OCI-LY1 (cell line): ENCODE measurements around the gene PHLDA2.

ENCODE experiments used
- H2AFZ ChIP-seq: fragments of 200-600 bp; sonication (generic), shearing (Covaris generic); 2 replicates; pipeline ENCODE4 v1.6.0; 2014; ENCODE audit warnings: antibody characterized with exemption, mild to moderate bottlenecking, low read length
- H3F3A ChIP-seq: fragments of 200-600 bp; sonication (generic), shearing (Covaris generic); 2 replicates; pipeline ENCODE4 v1.6.0; 2014; ENCODE audit warnings: mild to moderate bottlenecking, antibody characterized with exemption, low read length, moderate library complexity; ENCODE audit not compliant: insufficient read depth
- H3K27ac ChIP-seq: fragments of 200-600 bp; sonication (generic); 2 replicates; pipeline ENCODE4 v1.5.1; 2014; ENCODE audit warnings: low read length, mixed run types, mild to moderate bottlenecking, low read depth; ENCODE audit not compliant: poor library complexity, severe bottlenecking
- H3K27me3 ChIP-seq: fragments of 200-600 bp; sonication (generic); 2 replicates; pipeline ENCODE4 v1.6.0; 2014; ENCODE audit warnings: antibody characterized with exemption, mild to moderate bottlenecking, low read length, moderate library complexity; ENCODE audit not compliant: insufficient read depth
- H3K36me3 ChIP-seq: fragments of 200-600 bp; sonication (generic); 2 replicates; pipeline ENCODE4 v1.6.1; 2014; ENCODE audit warnings: mild to moderate bottlenecking, antibody characterized with exemption, low read length, moderate library complexity, mixed read lengths; ENCODE audit not compliant: insufficient read depth
- H3K4me1 ChIP-seq: fragments of 200-600 bp; sonication (generic); 2 replicates; pipeline ENCODE4 v1.5.1; 2014; ENCODE audit warnings: mild to moderate bottlenecking, low read length, moderate library complexity; ENCODE audit not compliant: insufficient read depth, severe bottlenecking
- H3K4me2 ChIP-seq: fragments of 200-600 bp; sonication (generic), shearing (Covaris generic); 2 replicates; pipeline ENCODE4 v1.6.1; 2014; ENCODE audit warnings: low read length
- H3K4me3 ChIP-seq: fragments of 200-600 bp; sonication (generic); 2 replicates; pipeline ENCODE4 v1.5.1; 2014; ENCODE audit warnings: low read length, low read depth, mild to moderate bottlenecking, mixed read lengths; ENCODE audit not compliant: poor library complexity, severe bottlenecking
- H3K79me2 ChIP-seq: fragments of 200-600 bp; shearing (Covaris generic); 2 replicates; pipeline ENCODE4 v1.6.1; 2016; ENCODE audit warnings: mixed run types, low read length, mixed read lengths; ENCODE audit not compliant: insufficient read depth
- H3K9ac ChIP-seq: fragments of 200-600 bp; sonication (generic), shearing (Covaris generic); 2 replicates; pipeline ENCODE4 v1.6.1; 2014; ENCODE audit warnings: mild to moderate bottlenecking, low read length, mixed read lengths
- H3K9me2 ChIP-seq: fragments of 200-600 bp; sonication (generic), shearing (Covaris generic); 2 replicates; pipeline ENCODE4 v1.6.1; 2014; ENCODE audit warnings: low read depth, mild to moderate bottlenecking, low read length, mixed read lengths
- H3K9me3 ChIP-seq: fragments of 200-600 bp; shearing (Covaris generic); 2 replicates; pipeline ENCODE4 v1.6.1; 2014; ENCODE audit warnings: low read length, mixed read lengths
- H4K20me1 ChIP-seq: fragments of 200-600 bp; sonication (generic), shearing (Covaris generic); 2 replicates; pipeline ENCODE4 v1.6.0; 2016; ENCODE audit warnings: mild to moderate bottlenecking, low read length; ENCODE audit not compliant: insufficient read depth
- CTCF ChIP-seq: fragments of 200-600 bp; sonication (generic), shearing (Covaris generic); IDR thresholded peaks from 2 replicates; pipeline ENCODE4 v1.5.1; 2017; ENCODE audit warnings: mild to moderate bottlenecking, antibody characterized with exemption, low read length, moderate library complexity, mixed read lengths
- EZH2 ChIP-seq: fragments of 200-600 bp; sonication (generic), shearing (Covaris generic); IDR thresholded peaks from 2 replicates; pipeline ENCODE4 v1.8.0; 2017; ENCODE audit warnings: borderline replicate concordance, mixed run types, mild to moderate bottlenecking, antibody characterized with exemption, low read length, moderate library complexity, mixed read lengths

The PHLDA2 gene

DNA sequence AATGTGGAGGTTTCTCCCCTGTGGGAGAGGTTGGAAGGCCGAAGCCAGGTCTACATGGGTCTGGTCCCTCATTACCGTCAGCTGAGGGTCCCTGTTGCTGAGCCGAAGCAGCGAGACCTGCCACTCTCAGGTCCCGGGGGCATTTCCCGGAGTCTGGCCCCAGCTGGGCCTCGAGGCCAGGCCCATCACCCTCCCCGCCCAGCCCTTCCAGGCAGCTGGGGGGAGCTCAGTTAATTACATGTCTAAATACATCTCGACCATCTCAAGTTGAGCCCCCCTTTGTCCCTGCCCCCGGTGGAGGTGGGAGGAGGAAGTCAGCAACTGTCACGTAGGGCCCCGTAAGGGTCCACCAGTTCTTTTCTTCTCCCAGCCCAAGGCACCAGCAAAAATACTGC, 47.2 kb downstream of the PHLDA2 start:
- Histone ChIP-seq H2AFZ (no peak overlapping the region), H3F3A (no peaks in the 10 kb centered on the region), H3K4me2 (no peak overlapping the region), H3K27me3 (peaks cover 3% of the 10 kb centered on the region; the same call in 1 of the 2 replicates), H3K9me3 (no peaks in the 10 kb centered on the region), H3K9ac (no peak overlapping the region), H3K9me2 (no peaks in the 10 kb centered on the region), H4K20me1 (no peaks in the 10 kb centered on the region), H3K4me1 (no peaks in the 10 kb centered on the region), H3K27ac (no peak overlapping the region), H3K4me3 (no peak overlapping the region), H3K79me2 (no peaks in the 10 kb centered on the region), H3K36me3 (no peaks in the 10 kb centered on the region)
- TF ChIP-seq EZH2 (no peak), CTCF (no peak)

DNA sequence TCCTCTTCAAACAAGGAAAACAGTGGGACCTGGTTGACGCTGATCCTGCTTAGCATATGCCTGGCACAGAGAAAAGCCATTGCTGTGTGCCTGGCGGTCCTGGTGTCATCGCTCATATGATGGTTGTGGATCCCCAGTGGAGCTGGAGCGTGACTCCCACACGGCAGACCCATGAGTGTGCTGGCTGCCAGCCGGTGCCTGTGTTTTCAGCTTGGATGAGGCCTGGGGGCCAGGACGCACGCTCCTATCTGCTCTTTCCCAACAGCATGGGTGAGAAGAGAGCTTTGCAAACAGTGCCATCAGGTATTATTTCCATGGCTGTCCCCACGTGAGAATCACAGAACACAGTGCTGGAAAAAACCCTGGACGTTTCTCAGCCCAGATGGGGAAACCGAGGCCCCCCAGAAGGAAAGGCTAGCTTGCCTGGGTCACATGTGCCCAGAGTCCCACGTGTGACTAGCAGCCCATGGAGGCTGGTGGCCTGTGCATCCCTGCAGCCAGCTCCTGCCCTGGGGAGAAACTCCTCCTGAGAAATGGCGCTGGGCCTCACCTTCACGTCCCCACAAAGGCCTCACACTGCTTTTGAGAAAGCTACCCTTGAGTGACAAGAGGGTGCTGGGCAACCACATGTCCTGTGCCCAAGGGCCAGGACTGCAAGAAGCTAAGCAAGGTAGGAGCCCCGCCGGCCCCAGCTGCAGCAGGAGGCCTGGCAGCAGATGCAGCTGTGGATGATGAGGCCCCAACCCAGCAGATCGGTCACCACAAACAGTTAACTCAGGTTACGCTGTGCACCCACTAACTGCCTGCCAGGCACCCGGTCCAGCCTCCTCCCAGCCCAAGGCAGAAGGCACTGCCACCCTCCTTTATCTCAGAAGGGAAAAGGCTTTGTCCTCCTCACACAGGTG, 47.9 kb downstream of the PHLDA2 start:
- no peaks in the 10 kb centered on the region for H3F3A ChIP-seq
- no peaks in the 10 kb centered on the region for H4K20me1 ChIP-seq
- no peaks in the 10 kb centered on the region; the same call in 1 of the 2 replicates for H3K27me3 ChIP-seq
- H3K4me2 ChIP-seq: no peak overlapping the region
- no peak overlapping the region for H3K9ac ChIP-seq
- H3K36me3 ChIP-seq: no peaks in the 10 kb centered on the region
- H3K9me2 ChIP-seq: no peaks in the 10 kb centered on the region
- no peak overlapping the region for H3K4me3 ChIP-seq
- H2AFZ ChIP-seq: no peak overlapping the region
- no peaks in the 10 kb centered on the region for H3K79me2 ChIP-seq
- TF ChIP-seq EZH2 (no peak), CTCF (no peak)
- H3K9me3 ChIP-seq: no peaks in the 10 kb centered on the region
- H3K27ac ChIP-seq: no peak overlapping the region
- no peaks in the 10 kb centered on the region for H3K4me1 ChIP-seq

DNA sequence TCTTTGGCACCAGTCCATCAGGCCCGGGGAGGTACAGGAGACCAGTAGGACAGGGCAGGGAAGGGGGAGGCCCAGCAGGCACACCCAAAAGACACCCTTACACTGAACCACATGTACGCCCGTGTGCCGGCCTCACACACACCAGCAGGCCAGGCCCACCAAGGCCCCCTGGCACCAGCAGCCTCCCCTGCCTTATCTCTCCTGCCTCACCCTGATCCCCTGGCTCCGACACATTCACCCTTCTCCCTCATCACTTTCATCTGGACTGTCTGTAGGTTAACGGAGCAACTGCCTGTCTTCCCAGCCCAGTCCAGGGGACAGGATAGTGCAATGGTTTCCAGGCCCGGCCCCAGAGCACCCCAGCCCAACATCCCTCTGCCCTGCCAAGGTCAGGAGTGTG, 48.6 kb downstream of the PHLDA2 start:
- TF ChIP-seq CTCF: no peak
- no peak for TF ChIP-seq EZH2
- Histone ChIP-seq H3K9ac (no peak overlapping the region), H4K20me1 (no peaks in the 10 kb centered on the region), H3K4me1 (no peaks in the 10 kb centered on the region), H2AFZ (no peak overlapping the region), H3K4me2 (no peak overlapping the region), H3K9me2 (no peaks in the 10 kb centered on the region), H3K27me3 (no peaks in the 10 kb centered on the region; the same call in 1 of the 2 replicates), H3K9me3 (no peaks in the 10 kb centered on the region), H3K4me3 (no peak overlapping the region), H3K36me3 (no peaks in the 10 kb centered on the region), H3K79me2 (no peaks in the 10 kb centered on the region), H3K27ac (no peak overlapping the region), H3F3A (no peaks in the 10 kb centered on the region)
